ENCODE data around the gene C1orf21.
"Not testable (repeated sequence)": the region's sequence is repeated elsewhere in the genome, so short reads cannot be mapped to it uniquely, and the experiment has no call there.

Gene C1orf21

GRCh38 chr1:184597650-184598357, 211.0 kb downstream of the C1orf21 start:
- TF ChIP-seq POLR2AphosphoS5 (IDR thresholded peaks at IDR 0.05; ENCODE audit: low read depth, low read length) (no peak), POU2F2 (IDR thresholded peaks at IDR 0.05; ENCODE audit: low read depth, low read length) (no peak), SPI1 (IDR thresholded peaks at IDR 0.05; ENCODE audit: low read depth, low read length) (no peak), POLR2A (IDR thresholded peaks at IDR 0.05; ENCODE audit: low read depth, low read length) (no peak), PAX5 (IDR thresholded peaks at IDR 0.05; ENCODE audit: insufficient read depth, low read length, severe bottlenecking) (no peak), TAF1 (IDR thresholded peaks at IDR 0.05; ENCODE audit: low read depth, low read length) (no peak)
- FAIRE-seq = no peak
- DNase-seq (ENCODE audit: insufficient read length, low spot score) = no peak

GRCh38 chr1:184598403-184599193, 211.8 kb downstream of the C1orf21 start:
- DNase-seq (ENCODE audit: insufficient read length, low spot score) = no peak
- no peak for TF ChIP-seq TAF1 (IDR thresholded peaks at IDR 0.05; ENCODE audit: low read depth, low read length)
- no peak for TF ChIP-seq PAX5 (IDR thresholded peaks at IDR 0.05; ENCODE audit: insufficient read depth, low read length, severe bottlenecking)
- no peak for TF ChIP-seq POLR2A (IDR thresholded peaks at IDR 0.05; ENCODE audit: low read depth, low read length)
- no peak for TF ChIP-seq POU2F2 (IDR thresholded peaks at IDR 0.05; ENCODE audit: low read depth, low read length)
- TF ChIP-seq POLR2AphosphoS5 (IDR thresholded peaks at IDR 0.05; ENCODE audit: low read depth, low read length) = no peak
- no peak for TF ChIP-seq SPI1 (IDR thresholded peaks at IDR 0.05; ENCODE audit: low read depth, low read length)
- no peak for FAIRE-seq

GRCh38 chr1:184604152-184604900, 217.5 kb downstream of the C1orf21 start:
- DNase-seq (ENCODE audit: insufficient read length, low spot score) (no peak), FAIRE-seq (no peak)
- TF ChIP-seq PAX5 (IDR thresholded peaks at IDR 0.05; ENCODE audit: insufficient read depth, low read length, severe bottlenecking) (no peak), SPI1 (IDR thresholded peaks at IDR 0.05; ENCODE audit: low read depth, low read length) (no peak), TAF1 (IDR thresholded peaks at IDR 0.05; ENCODE audit: low read depth, low read length) (no peak), POLR2A (IDR thresholded peaks at IDR 0.05; ENCODE audit: low read depth, low read length) (no peak), POU2F2 (IDR thresholded peaks at IDR 0.05; ENCODE audit: low read depth, low read length) (no peak), POLR2AphosphoS5 (IDR thresholded peaks at IDR 0.05; ENCODE audit: low read depth, low read length) (no peak)

- FAIRE-seq = no peak
- DNase-seq (ENCODE audit: insufficient read length, low spot score) = no peak
- TF ChIP-seq POU2F2 (IDR thresholded peaks at IDR 0.05; ENCODE audit: low read depth, low read length) (no peak), POLR2AphosphoS5 (IDR thresholded peaks at IDR 0.05; ENCODE audit: low read depth, low read length) (no peak)
Observed at GRCh38 chr1:184605941-184606340, 219.1 kb downstream of the C1orf21 start.

GRCh38 chr1:184606786-184607185, 220.0 kb downstream of the C1orf21 start:
- FAIRE-seq = no peak
- no peak for TF ChIP-seq POLR2A (IDR thresholded peaks at IDR 0.05; ENCODE audit: low read depth, low read length)
- no peak for TF ChIP-seq PAX5 (IDR thresholded peaks at IDR 0.05; ENCODE audit: insufficient read depth, low read length, severe bottlenecking)
- TF ChIP-seq POU2F2 (IDR thresholded peaks at IDR 0.05; ENCODE audit: low read depth, low read length) = no peak
- TF ChIP-seq SPI1 (IDR thresholded peaks at IDR 0.05; ENCODE audit: low read depth, low read length) = no peak
- no peak for TF ChIP-seq POLR2AphosphoS5 (IDR thresholded peaks at IDR 0.05; ENCODE audit: low read depth, low read length)
- TF ChIP-seq TAF1 (IDR thresholded peaks at IDR 0.05; ENCODE audit: low read depth, low read length) = no peak
- no peak for DNase-seq (ENCODE audit: insufficient read length, low spot score)

- no peak for TF ChIP-seq TAF1 (IDR thresholded peaks at IDR 0.05; ENCODE audit: low read depth, low read length)
- DNase-seq (ENCODE audit: insufficient read length, low spot score) = no peak
- FAIRE-seq = no peak
Observed at GRCh38 chr1:184608581-184608980, 221.8 kb downstream of the C1orf21 start.

GRCh38 chr1:184608990-184609389, 222.2 kb downstream of the C1orf21 start:
- no peak for FAIRE-seq
- DNase-seq (ENCODE audit: insufficient read length, low spot score) = no peak
- TF ChIP-seq SPI1 (IDR thresholded peaks at IDR 0.05; ENCODE audit: low read depth, low read length) (no peak), PAX5 (IDR thresholded peaks at IDR 0.05; ENCODE audit: insufficient read depth, low read length, severe bottlenecking) (no peak), POU2F2 (IDR thresholded peaks at IDR 0.05; ENCODE audit: low read depth, low read length) (no peak), POLR2A (IDR thresholded peaks at IDR 0.05; ENCODE audit: low read depth, low read length) (no peak), TAF1 (IDR thresholded peaks at IDR 0.05; ENCODE audit: low read depth, low read length) (no peak), POLR2AphosphoS5 (IDR thresholded peaks at IDR 0.05; ENCODE audit: low read depth, low read length) (no peak)

- TF ChIP-seq POLR2AphosphoS5 (IDR thresholded peaks at IDR 0.05; ENCODE audit: low read depth, low read length) (no peak), TAF1 (IDR thresholded peaks at IDR 0.05; ENCODE audit: low read depth, low read length) (no peak), SPI1 (IDR thresholded peaks at IDR 0.05; ENCODE audit: low read depth, low read length) (no peak), POU2F2 (IDR thresholded peaks at IDR 0.05; ENCODE audit: low read depth, low read length) (no peak), POLR2A (IDR thresholded peaks at IDR 0.05; ENCODE audit: low read depth, low read length) (no peak)
- DNase-seq (ENCODE audit: insufficient read length, low spot score) (no peak), FAIRE-seq (no peak)
Observed at GRCh38 chr1:184610876-184611595, 224.2 kb downstream of the C1orf21 start.

- not testable (repeated sequence) for DNase-seq (ENCODE audit: insufficient read length, low spot score); FAIRE-seq
Observed at GRCh38 chr1:184612229-184612628, 225.4 kb downstream of the C1orf21 start.

All from GM12891 (cell line).